ENCODE results near the gene AKR1B1. TPM values are rescaled to one million over a fixed set of nuclear protein-coding genes. Genes with fewer than 3 reads are reported as not detected.

AKR1B1 gene
- total RNA-seq, 1 experiment from 2014 or later, result 166 TPM

DNA sequence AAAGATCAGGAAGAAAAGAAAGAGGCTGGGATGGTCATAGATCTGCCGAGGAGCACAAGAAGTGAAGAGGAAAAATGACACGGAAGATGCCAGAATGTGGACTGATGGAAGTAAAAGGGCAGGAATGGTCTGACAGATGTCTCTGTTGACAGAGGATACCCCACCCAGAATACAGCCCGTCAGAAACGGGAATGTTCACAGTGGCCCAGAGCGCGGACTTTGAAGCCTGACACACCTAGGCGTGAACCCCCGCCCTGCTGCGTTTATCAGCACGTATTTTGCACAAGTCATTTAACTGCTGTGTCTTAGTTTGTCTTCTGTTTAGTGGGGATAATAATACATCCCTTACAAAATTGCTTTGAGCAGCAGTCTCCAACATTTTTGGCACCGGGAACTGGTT lies 27.1 kb downstream of the AKR1B1 start:
- TF ChIP-seq, protein P1, sequence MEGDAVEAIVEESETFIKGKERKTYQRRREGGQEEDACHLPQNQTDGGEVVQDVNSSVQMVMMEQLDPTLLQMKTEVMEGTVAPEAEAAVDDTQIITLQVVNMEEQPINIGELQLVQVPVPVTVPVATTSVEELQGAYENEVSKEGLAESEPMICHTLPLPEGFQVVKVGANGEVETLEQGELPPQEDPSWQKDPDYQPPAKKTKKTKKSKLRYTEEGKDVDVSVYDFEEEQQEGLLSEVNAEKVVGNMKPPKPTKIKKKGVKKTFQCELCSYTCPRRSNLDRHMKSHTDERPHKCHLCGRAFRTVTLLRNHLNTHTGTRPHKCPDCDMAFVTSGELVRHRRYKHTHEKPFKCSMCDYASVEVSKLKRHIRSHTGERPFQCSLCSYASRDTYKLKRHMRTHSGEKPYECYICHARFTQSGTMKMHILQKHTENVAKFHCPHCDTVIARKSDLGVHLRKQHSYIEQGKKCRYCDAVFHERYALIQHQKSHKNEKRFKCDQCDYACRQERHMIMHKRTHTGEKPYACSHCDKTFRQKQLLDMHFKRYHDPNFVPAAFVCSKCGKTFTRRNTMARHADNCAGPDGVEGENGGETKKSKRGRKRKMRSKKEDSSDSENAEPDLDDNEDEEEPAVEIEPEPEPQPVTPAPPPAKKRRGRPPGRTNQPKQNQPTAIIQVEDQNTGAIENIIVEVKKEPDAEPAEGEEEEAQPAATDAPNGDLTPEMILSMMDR (conservative IDR thresholded peaks at IDR 0.05), result no peak
- DNase-seq, result no peak
- H3K23me2 ChIP-seq (ENCODE audit: insufficient read length, low read depth, low read length, poor library complexity, severe bottlenecking), result no peaks in the 10 kb centered on the region
- no peak overlapping the region for H3T11ph ChIP-seq (ENCODE audit: low read length)
- H3K4me1 ChIP-seq (ENCODE audit: insufficient read depth, low read length), result no peaks in the 10 kb centered on the region
- no peak overlapping the region for H4K8ac ChIP-seq (replicated peaks; ENCODE audit: insufficient read length, low read depth, low read length)
- no peak overlapping the region for H3K18ac ChIP-seq (ENCODE audit: insufficient read length, low read depth, low read length)
- no peak overlapping the region for H3K14ac ChIP-seq (ENCODE audit: insufficient read depth, low read length)
- Mint-ChIP-seq H3K36me3 (ENCODE audit: insufficient read depth in 1 of 3, low read depth in 3 of 3) (no peaks in the 10 kb centered on the region), H3K4me3 (peak overlapping the region; percentile 7 to 77; a peak in 4 of 5 replicates), H3K27me3 (ENCODE audit: low read depth) (peaks cover 15% of the 10 kb centered on the region), H3K4me1 (peaks cover 5 to 8% of the 10 kb centered on the region in 2 experiments), H3K27ac (no peak overlapping the region), H3K9me3 (no peaks in the 10 kb centered on the region)
- H4K20me1 ChIP-seq (ENCODE audit: control insufficient read depth, insufficient read depth, insufficient read length), result no peaks in the 10 kb centered on the region
- H3K27me3 ChIP-seq (ENCODE audit: insufficient read depth, low read length), result no peaks in the 10 kb centered on the region; the same call in none of the 2 replicates
- H3K79me2 ChIP-seq (ENCODE audit: insufficient read depth, low read length), result no peaks in the 10 kb centered on the region
- H3K4me2 ChIP-seq (ENCODE audit: insufficient read depth, insufficient read length, low read length), result peak overlapping the region; percentile 49
- H2BK120ac ChIP-seq (ENCODE audit: low read depth, low read length, poor library complexity, severe bottlenecking), result no peak overlapping the region
- no peak overlapping the region for H3K9ac ChIP-seq (ENCODE audit: extremely low read depth, insufficient read length, low read length)
- H2AFZ ChIP-seq (ENCODE audit: low read length), result no peak overlapping the region
- H2BK15ac ChIP-seq (ENCODE audit: low read depth, low read length), result no peak overlapping the region
- no peak overlapping the region for H3K4ac ChIP-seq (ENCODE audit: low read depth, low read length)
- no peak overlapping the region for H3K23ac ChIP-seq (ENCODE audit: insufficient read length, low read depth, low read length)
- no CpG with 5 or more reads among the region's 11 CpGs for WGBS (ENCODE audit: extremely low coverage, insufficient read length, low lambda C conversion rate)
- H3K79me1 ChIP-seq (ENCODE audit: insufficient read depth, low read depth, low read length, poor library complexity, severe bottlenecking), result no peaks in the 10 kb centered on the region
- H3K9me3 ChIP-seq (ENCODE audit: control insufficient read depth, low read depth, low read length), result no peaks in the 10 kb centered on the region
- H2AK5ac ChIP-seq (ENCODE audit: insufficient read length, low read length), result no peak overlapping the region
- H4K5ac ChIP-seq (ENCODE audit: insufficient read length, low read depth, low read length), result no peak overlapping the region
- H3K27ac ChIP-seq (ENCODE audit: insufficient read length, low read depth, low read length), result no peak overlapping the region
- H2BK12ac ChIP-seq (ENCODE audit: insufficient read length, low read depth, low read length), result no peak overlapping the region
- H2BK20ac ChIP-seq (ENCODE audit: low read depth, low read length, poor library complexity, severe bottlenecking), result no peak overlapping the region
- H4K91ac ChIP-seq (ENCODE audit: insufficient read length, low read depth, low read length), result no peak overlapping the region
- H3K56ac ChIP-seq (ENCODE audit: insufficient read length, low read depth, low read length), result no peak overlapping the region
- H2BK5ac ChIP-seq (ENCODE audit: insufficient read length, low read length), result no peak overlapping the region

Data from H9 (cell line).